GM12891 (cell line): Measurements from ENCODE around the gene ADAMTSL4.

Experiments
- POLR2A ChIP-seq: IDR thresholded peaks from 2 replicates; pipeline ENCODE4 v1.6.1; 2011; ENCODE audit warnings: low read depth, low read length, control low read depth
- POLR2AphosphoS5 ChIP-seq: IDR thresholded peaks from 2 replicates; pipeline ENCODE4 v1.6.1; 2011; ENCODE audit warnings: low read depth, low read length, control low read depth
- TAF1 ChIP-seq: IDR thresholded peaks from 2 replicates; pipeline ENCODE4 v1.6.1; 2011; ENCODE audit warnings: low read depth, low read length, control low read depth

GRCh38 chr1:150512846-150513245, 36.4 kb upstream of the ADAMTSL4 start:
- TF ChIP-seq POLR2AphosphoS5 (no peak), TAF1 (no peak), POLR2A (no peak)
